GM18951 (cell line): ENCODE data around the gene CSMD2.

ENCODE experiments used
- POLR2A ChIP-seq: IDR thresholded peaks from 4 replicates; pipeline ENCODE4 v1.6.1; 2011; ENCODE audit warnings: mild to moderate bottlenecking; ENCODE audit not compliant: insufficient read length, insufficient read depth; ENCODE audit errors: extremely low read depth
- in situ Hi-C: fragments of 300-500 bp; cut with MboI; formaldehyde crosslinking; loops from one replicate; pipeline ENCODE4 v1.12.0; 2022; ENCODE audit warnings: low sequenced_read_pairs, mixed read lengths, inconsistent platforms; ENCODE audit not compliant: unreplicated experiment

The CSMD2 gene

DNA sequence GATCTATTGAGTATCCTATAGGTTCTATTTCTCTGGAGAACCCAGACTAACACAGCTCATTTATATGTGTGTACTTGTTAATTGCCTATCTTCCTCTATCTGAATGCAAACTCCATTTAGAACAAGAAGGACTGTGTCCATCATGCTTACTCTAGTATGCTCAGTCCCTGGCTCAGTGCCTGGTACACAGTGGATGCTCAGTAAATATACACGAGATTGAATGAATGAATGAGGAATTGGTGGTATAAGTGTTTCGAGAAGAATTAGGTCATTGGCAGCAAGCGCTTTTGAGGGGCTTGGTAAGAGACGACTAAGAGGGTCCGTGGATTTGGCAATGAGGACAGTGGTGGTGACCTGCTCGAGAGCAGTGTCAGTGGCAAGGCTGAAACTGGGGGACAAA lies 112.5 kb downstream of the CSMD2 start:
- in situ Hi-C loops = no loop called here
- TF ChIP-seq POLR2A = no peak

DNA sequence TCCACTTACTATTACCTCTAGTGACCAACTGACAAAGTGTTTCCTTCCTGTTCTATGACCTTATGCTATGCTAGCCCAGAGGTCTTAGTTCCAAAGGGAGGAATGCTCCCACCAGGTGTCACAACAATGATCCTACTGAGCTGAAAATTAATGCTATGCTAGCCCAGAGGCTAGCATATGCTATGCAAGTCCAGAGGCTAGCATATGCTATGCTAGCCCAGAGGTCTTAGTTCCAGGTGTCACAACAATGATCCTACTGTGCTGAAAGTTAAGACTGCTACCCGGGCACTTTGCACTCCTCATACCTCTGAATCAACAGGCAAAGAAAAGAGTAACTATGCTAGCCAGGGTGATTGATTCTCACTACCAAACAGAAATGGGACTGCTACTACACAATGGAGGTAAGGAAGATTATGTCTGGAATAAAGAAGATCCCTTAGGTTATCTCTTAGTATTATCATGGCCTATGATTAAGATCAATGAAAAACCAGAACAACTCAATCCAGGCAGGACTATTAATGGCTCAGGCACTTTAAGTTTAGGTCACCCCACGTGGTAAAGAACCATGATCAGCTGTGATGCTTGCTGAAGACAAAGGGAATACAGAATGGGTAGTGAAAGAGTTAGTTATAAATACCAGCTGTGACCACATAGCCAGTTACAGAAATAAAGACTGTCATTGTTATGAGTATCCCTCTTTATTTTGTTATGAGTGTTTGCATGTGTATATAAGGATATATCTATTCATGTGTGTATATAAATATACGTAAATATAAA lies 114.1 kb downstream of the CSMD2 start:
- no peak for TF ChIP-seq POLR2A
- in situ Hi-C loops = no loop called here

DNA sequence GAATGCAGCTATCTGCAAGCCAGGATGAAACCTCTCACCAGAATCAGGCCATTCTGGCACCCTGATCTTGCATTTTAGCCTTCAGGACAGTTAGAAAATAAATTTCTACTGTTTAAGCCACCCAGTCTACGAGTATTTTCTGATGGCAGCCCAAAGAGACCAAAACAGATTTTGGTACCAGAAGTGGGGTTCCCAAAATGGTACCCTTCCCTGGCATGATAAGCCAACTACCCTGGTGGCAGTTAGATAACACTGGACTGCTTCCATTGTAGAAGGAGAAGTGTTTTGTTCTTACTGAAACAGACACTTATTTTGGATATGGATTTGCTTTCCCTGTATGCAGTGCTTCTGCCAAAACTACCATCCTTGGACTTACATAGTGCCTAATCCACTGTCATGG lies 115.0 kb downstream of the CSMD2 start:
- in situ Hi-C loops = no loop called here
- no peak for TF ChIP-seq POLR2A

DNA sequence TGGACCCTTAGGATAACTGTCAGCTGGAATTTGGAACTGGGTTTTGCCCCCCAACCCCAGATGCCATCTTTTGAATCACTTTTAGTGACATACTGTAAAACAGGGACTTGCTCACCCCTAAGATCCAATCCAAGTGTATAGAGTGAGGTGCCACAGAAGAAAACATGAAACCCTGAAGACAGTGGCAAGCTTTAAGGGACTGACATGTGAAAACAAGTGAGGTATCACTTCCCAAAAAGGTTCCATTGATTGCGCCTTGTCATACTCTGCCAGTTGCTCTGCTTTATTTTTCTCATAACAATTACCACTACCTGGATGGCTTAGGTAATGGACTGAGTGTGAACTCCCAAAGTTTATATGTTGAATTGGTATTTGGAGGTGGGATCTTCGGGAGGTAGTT lies 115.6 kb downstream of the CSMD2 start:
- no peak for TF ChIP-seq POLR2A
- in situ Hi-C loops = no loop called here

DNA sequence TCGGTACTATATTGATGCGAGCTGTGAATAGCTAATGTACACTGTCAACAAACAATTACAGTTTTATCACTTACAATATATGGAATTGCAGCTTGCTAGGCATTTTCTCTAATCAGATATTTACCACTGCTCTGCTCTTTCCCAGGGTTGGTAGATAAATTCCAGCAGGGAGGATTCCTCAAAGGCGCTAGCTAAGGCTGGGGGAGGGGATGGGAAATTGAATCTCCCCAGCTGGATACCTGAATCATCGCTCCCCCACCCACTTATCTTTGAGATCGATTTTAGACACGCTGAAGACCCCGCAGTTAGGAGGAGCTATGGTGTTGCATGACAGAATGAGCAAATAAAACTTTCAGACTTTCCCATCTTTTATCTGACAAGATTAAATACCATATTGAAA lies 127.2 kb downstream of the CSMD2 start:
- in situ Hi-C loops = no loop called here
- no peak for TF ChIP-seq POLR2A

DNA sequence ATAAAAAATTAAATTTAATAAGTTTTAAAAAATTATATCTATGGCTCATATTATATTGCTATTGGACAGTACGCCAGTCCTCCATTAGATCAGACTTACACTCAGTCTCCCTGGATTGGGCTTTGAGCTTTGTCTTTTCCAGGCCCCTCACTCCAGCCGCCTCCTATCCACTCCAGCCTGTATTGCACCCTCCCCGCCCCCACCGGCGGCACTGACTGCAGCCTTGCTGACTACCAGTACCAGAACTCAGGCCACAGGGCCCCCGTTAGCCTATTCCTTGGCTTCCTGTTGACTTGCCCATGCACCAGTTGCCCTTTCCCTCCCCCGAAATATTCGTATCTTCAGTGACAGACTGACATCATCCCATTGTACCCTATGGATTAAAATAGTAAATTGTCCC lies 127.9 kb downstream of the CSMD2 start:
- no peak for TF ChIP-seq POLR2A
- in situ Hi-C loops = no loop called here

DNA sequence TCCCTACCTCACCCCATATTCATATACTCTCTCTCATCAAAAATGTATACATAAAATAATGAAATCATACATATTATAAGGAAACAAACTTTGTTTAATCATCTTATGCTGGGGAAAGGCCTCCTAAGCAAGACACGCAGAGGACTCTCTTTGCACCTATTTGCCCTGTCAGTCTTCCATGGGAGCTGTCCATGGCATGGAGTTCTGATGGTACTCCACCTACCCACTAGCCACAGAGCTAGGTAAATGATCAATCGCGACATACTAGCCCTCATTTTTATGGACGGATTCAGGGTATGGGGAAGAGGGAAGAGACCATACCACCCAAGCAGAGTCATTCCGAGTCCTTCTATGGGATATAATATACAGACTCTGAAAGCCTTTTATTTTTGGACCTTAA lies 131.0 kb downstream of the CSMD2 start:
- TF ChIP-seq POLR2A = no peak

DNA sequence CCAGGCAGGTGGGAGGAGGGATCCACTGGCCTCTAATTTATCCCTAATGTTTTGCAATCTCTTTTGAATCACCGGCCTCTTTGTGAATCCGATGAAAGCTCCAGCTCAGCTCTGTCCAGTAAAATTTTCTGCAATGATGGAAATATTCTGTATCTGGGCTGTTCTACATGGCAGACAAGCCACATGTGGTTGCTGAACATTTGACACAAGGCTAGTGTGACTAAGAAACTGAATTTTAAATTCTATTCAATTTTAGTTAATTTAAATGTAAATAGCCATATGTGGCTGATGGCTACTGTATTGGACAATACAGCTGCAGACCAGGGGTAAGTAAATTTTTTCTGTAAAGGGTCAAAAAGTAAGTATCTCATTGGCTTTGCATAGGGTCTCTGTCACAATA lies 135.1 kb downstream of the CSMD2 start:
- no peak for TF ChIP-seq POLR2A
- in situ Hi-C loops = no loop called here

More for the DNA sequence above, 131.0 kb downstream of the CSMD2 start:
- in situ Hi-C loops = no loop called here

DNA sequence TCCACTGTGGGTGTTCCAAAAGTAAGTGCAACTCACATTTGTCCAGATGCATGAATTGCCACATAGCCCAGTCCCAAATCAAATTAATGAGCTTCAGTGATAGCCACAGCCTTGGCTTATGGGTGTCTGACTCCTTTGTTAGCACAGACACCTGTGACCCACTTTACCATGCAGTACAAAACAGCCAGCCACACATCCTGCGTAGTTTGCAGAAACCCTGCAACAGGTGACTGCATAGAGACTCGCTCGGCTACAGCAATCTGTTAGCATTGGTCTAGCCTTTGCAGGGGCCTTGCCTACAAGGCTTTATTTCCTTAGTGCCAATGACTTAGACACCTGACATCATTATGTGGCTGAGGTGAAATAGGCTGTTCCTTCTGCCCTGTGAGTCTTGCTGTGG lies 135.5 kb downstream of the CSMD2 start:
- no peak for TF ChIP-seq POLR2A
- in situ Hi-C loops = no loop called here

DNA sequence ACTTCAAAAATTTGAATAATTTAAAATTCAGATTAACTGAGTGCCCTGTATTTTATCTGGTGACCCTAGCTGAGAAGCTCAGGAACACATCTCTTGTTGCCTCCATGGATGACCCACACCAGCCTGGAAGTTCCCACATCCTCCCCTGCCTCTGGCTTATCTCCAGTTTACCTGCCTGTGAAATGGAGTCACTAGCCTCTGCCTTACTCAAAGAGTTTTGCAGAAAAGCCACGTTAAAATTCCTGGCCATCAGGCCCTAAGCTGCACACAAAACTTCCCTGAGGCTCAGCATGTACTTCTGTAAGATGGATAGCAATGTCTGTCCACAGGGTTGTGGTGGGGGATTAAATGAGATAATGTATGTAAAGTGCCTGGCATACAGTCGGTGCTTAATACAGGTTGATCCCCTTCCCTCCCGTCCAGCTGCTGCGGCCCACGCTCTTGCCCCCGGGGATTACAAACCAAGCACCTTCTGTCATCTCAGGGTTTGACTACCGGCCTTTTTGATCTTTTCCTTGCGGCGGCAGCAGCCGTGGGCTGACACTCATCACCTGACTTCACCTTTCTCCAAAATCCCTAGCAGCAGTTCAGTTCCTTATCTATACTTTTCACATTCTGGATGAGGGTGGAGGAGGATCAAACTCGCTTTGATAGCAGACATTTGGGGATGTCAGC lies 136.5 kb downstream of the CSMD2 start:
- in situ Hi-C loops = no loop called here

DNA sequence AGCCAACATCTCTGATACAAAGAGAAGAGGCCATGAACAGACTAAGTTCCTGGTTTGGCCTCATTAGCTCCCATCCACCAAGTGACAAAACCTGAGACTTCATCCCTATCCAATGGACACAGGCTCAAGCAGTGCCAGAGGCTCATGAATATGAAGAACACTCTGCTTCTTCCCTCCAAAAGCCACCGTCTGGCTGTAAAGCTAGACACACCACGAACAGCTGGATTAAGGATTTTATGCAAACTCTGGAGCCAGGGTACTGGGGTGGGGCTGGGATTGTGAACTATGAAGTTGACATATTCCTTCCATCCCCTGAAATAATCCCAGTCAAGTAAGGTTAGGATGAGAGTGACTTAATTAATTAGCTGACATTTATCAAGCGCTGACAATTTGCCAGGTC lies 139.4 kb downstream of the CSMD2 start:
- in situ Hi-C loops = no loop called here
- no peak for TF ChIP-seq POLR2A

More for the DNA sequence above, 136.5 kb downstream of the CSMD2 start:
- no peak for TF ChIP-seq POLR2A

DNA sequence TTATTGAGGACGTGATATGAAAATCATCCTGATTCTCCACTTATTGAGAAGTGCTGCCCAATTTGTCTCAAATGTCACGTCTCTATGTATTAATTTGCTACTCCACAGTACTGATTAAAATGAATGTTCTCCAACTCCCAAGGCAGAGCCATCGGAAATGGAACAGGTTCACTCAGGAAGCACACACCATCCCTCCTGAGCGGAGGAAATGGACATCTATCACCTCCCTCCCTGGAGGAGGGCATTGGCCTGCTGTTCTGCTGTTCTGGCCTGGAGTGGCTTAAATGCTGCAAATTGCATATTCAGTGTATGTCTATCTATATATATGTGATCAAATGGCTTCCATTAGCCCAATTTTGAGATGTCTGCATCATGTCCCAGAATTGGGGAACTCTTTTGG lies 140.5 kb downstream of the CSMD2 start:
- in situ Hi-C loops = no loop called here
- TF ChIP-seq POLR2A = no peak

DNA sequence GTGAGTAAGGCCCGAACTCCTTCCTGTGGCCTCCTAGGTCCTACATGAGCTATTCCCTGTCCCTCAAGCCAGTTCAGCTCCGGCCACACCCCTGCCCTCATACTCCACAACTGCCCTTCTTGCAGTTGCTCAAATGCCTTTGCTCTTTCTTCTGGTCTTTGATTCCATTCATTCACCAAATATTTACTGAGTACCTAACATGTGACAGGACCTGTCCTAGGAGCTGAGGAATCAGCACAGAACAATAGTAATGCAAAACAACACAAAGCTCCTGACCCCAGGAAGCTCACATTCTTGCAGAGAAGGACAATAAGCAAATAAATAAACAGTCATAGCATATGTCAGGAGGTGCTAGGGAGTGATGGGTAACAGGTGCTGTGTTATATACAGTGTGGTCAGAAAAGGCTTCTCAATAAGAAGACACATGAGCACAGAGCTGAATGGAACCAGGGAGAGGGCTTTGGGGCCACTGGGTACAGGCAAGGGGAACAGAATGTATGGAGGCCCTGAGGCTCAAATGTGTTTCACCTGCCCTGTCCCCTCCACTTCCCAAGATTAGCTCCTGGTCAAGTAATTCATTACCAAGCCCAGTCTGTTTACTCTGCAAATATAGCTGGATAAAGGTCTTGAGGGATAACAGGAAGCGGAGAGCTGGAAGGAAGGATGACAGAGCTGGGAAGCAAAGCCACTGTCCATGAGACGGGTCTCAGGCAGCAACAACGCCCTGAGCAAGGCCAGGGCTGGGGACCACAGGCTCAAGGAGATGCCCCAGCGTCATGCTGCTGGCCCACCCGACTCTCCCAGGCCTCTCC lies 145.1 kb downstream of the CSMD2 start:
- in situ Hi-C loops = no loop called here
- no peak for TF ChIP-seq POLR2A
